Osteocyte (in vitro differentiated cells): ENCODE data around the gene INO80D. TPM values are rescaled to one million over a fixed set of nuclear protein-coding genes. Genes with fewer than 3 reads are reported as not detected.
"Not testable (repeated sequence)": the region's sequence is repeated elsewhere in the genome, so short reads cannot be mapped to it uniquely, and the experiment has no call there.

Experiments
- DNase-seq: peaks from one replicate; pipeline ENCODE4 v3.0.0; 2021; ENCODE audit warnings: mixed read lengths; ENCODE audit not compliant: unreplicated experiment; ENCODE audit errors: extremely low spot score
- H3K27ac Mint-ChIP-seq: one replicate; pipeline ENCODE4 v1.8.0; 2021; ENCODE audit warnings: mild to moderate bottlenecking, mixed read lengths; ENCODE audit not compliant: unreplicated experiment
- H3K27me3 Mint-ChIP-seq: one replicate; pipeline ENCODE4 v1.8.0; 2021; ENCODE audit warnings: mixed read lengths; ENCODE audit not compliant: unreplicated experiment
- H3K36me3 Mint-ChIP-seq: one replicate; pipeline ENCODE4 v1.8.0; 2021; ENCODE audit warnings: mixed read lengths; ENCODE audit not compliant: unreplicated experiment
- H3K4me1 Mint-ChIP-seq: one replicate; pipeline ENCODE4 v1.8.0; 2021; ENCODE audit warnings: mixed read lengths; ENCODE audit not compliant: unreplicated experiment
- H3K4me3 Mint-ChIP-seq: one replicate; pipeline ENCODE4 v1.8.0; 2021; ENCODE audit warnings: mild to moderate bottlenecking, moderate library complexity, mixed read lengths; ENCODE audit not compliant: unreplicated experiment
- H3K9me3 Mint-ChIP-seq: one replicate; pipeline ENCODE4 v1.8.0; 2021; ENCODE audit warnings: mixed read lengths; ENCODE audit not compliant: unreplicated experiment
- CTCF ChIP-seq: fragments of 200-600 bp; sonication (generic); IDR thresholded peaks from 2 replicates; pipeline ENCODE4 v1.5.0; 2021; ENCODE audit warnings: antibody characterized with exemption, mild to moderate bottlenecking, moderate library complexity
- total RNA-seq: library from RNA; stranded (reverse); gene quantifications from 2 replicates; pipeline ENCODE4 v1.2.1, GENCODE V29; 2021

The INO80D gene
- total RNA-seq, 1 donor from 2014 or later, result 18.9 TPM

GRCh38 chr2:205989271-205990071, 96.5 kb downstream of the INO80D start:
- no peak overlapping the region for H3K4me3 Mint-ChIP-seq
- H3K9me3 Mint-ChIP-seq, result no peaks in the 10 kb centered on the region
- no peak overlapping the region for H3K27ac Mint-ChIP-seq
- no peak for DNase-seq
- H3K27me3 Mint-ChIP-seq, result no peaks in the 10 kb centered on the region
- peaks cover 13% of the 10 kb centered on the region for H3K36me3 Mint-ChIP-seq
- no peak for TF ChIP-seq CTCF
- H3K4me1 Mint-ChIP-seq, result no peaks in the 10 kb centered on the region

- H3K4me3 Mint-ChIP-seq, H3K27me3 Mint-ChIP-seq, H3K4me1 Mint-ChIP-seq, H3K27ac Mint-ChIP-seq, DNase-seq, H3K9me3 Mint-ChIP-seq: not testable (repeated sequence)
- H3K36me3 Mint-ChIP-seq, result peaks cover 13% of the 10 kb centered on the region
These were observed 97.3 kb downstream of the INO80D start for GRCh38 chr2:205988681-205989080.

- DNase-seq, result no peak
- no peaks in the 10 kb centered on the region for H3K4me1 Mint-ChIP-seq
- TF ChIP-seq CTCF, result no peak
- no peak overlapping the region for H3K27ac Mint-ChIP-seq
- H3K4me3 Mint-ChIP-seq, result no peak overlapping the region
- H3K27me3 Mint-ChIP-seq, result no peaks in the 10 kb centered on the region
- H3K36me3 Mint-ChIP-seq, result peaks cover 10% of the 10 kb centered on the region
- no peaks in the 10 kb centered on the region for H3K9me3 Mint-ChIP-seq
These were observed 97.7 kb downstream of the INO80D start for GRCh38 chr2:205988274-205988673.

GRCh38 chr2:205986334-205986733, 99.6 kb downstream of the INO80D start:
- H3K27ac Mint-ChIP-seq, H3K9me3 Mint-ChIP-seq: not testable (repeated sequence)

GRCh38 chr2:205984381-205984780, 101.6 kb downstream of the INO80D start:
- Mint-ChIP-seq H3K27me3 (peaks cover 2% of the 10 kb centered on the region), H3K4me1 (no peaks in the 10 kb centered on the region), H3K9me3 (no peaks in the 10 kb centered on the region), H3K4me3 (no peak overlapping the region), H3K36me3 (no peaks in the 10 kb centered on the region), H3K27ac (no peak overlapping the region)
- TF ChIP-seq CTCF, result no peak
- no peak for DNase-seq

More at GRCh38 chr2:205986334-205986733, 99.6 kb downstream of the INO80D start:
- H3K4me3 Mint-ChIP-seq, H3K36me3 Mint-ChIP-seq, H3K4me1 Mint-ChIP-seq, H3K27me3 Mint-ChIP-seq: not testable (repeated sequence)
- DNase-seq, result peak; percentile 56

GRCh38 chr2:205982776-205983327, 103.1 kb downstream of the INO80D start:
- TF ChIP-seq CTCF, result no peak

GRCh38 chr2:205978728-205979127, 107.2 kb downstream of the INO80D start:
- not testable (repeated sequence) for DNase-seq

More at GRCh38 chr2:205982776-205983327, 103.1 kb downstream of the INO80D start:
- Mint-ChIP-seq H3K9me3 (no peaks in the 10 kb centered on the region), H3K36me3 (no peaks in the 10 kb centered on the region), H3K4me1 (no peaks in the 10 kb centered on the region), H3K4me3 (no peak overlapping the region), H3K27ac (no peak overlapping the region), H3K27me3 (peaks cover 2% of the 10 kb centered on the region)
- no peak for DNase-seq

GRCh38 chr2:205977699-205978098, 108.3 kb downstream of the INO80D start:
- not testable (repeated sequence) for DNase-seq, H3K4me3 Mint-ChIP-seq, H3K9me3 Mint-ChIP-seq, H3K27me3 Mint-ChIP-seq, H3K36me3 Mint-ChIP-seq, H3K27ac Mint-ChIP-seq, H3K4me1 Mint-ChIP-seq

More at GRCh38 chr2:205978728-205979127, 107.2 kb downstream of the INO80D start:
- not testable (repeated sequence) for H3K27me3 Mint-ChIP-seq, H3K27ac Mint-ChIP-seq, H3K4me3 Mint-ChIP-seq, H3K9me3 Mint-ChIP-seq, H3K4me1 Mint-ChIP-seq, H3K36me3 Mint-ChIP-seq
